NOMO-1 treated with DMSO at 0.1 percent for 48 hours (cell line): ENCODE data around the gene NTRK3.
"Not testable (repeated sequence)": the region's sequence is repeated elsewhere in the genome, so short reads cannot be mapped to it uniquely, and the experiment has no call there.

Experiments used
- DNase-seq: peaks from one replicate; lab custom pipeline; 2025; ENCODE audit not compliant: unreplicated experiment; lab: John Stamatoyannopoulos, UW

The NTRK3 gene

GRCh38 chr15:88080616-88081015 is 175.9 kb downstream of the NTRK3 start:
- DNase-seq = no peak

- DNase-seq = no peak
These were observed 179.1 kb downstream of the NTRK3 start for GRCh38 chr15:88077296-88078020.

- no peak for DNase-seq
These were observed 180.2 kb downstream of the NTRK3 start for GRCh38 chr15:88076328-88076727.

- no peak for DNase-seq
These were observed 181.4 kb downstream of the NTRK3 start for GRCh38 chr15:88075102-88075501.

- DNase-seq = no peak
These were observed 182.2 kb downstream of the NTRK3 start for GRCh38 chr15:88074386-88074785.

GRCh38 chr15:88073391-88073691 is 183.2 kb downstream of the NTRK3 start:
- no peak for DNase-seq

GRCh38 chr15:88072598-88073390 is 183.7 kb downstream of the NTRK3 start:
- DNase-seq = no peak

GRCh38 chr15:88072133-88072532 is 184.4 kb downstream of the NTRK3 start:
- DNase-seq = not testable (repeated sequence)

GRCh38 chr15:88071141-88071540 is 185.4 kb downstream of the NTRK3 start:
- DNase-seq = no peak

- no peak for DNase-seq
These were observed 187.0 kb downstream of the NTRK3 start for GRCh38 chr15:88069561-88069960.

- no peak for DNase-seq
These were observed 189.2 kb downstream of the NTRK3 start for GRCh38 chr15:88067331-88067685.

GRCh38 chr15:88066636-88067330 is 189.8 kb downstream of the NTRK3 start:
- DNase-seq = no peak

GRCh38 chr15:88061452-88061851 is 195.1 kb downstream of the NTRK3 start:
- no peak for DNase-seq

- no peak for DNase-seq
These were observed 196.2 kb downstream of the NTRK3 start for GRCh38 chr15:88060383-88060782.

GRCh38 chr15:88057836-88058235 is 198.7 kb downstream of the NTRK3 start:
- DNase-seq = no peak

GRCh38 chr15:88049506-88049905 is 207.0 kb downstream of the NTRK3 start:
- no peak for DNase-seq

GRCh38 chr15:88048755-88049154 is 207.8 kb downstream of the NTRK3 start:
- no peak for DNase-seq

- no peak for DNase-seq
These were observed 208.3 kb downstream of the NTRK3 start for GRCh38 chr15:88048237-88048636.

GRCh38 chr15:88046576-88047129 is 209.9 kb downstream of the NTRK3 start:
- DNase-seq = no peak

- no peak for DNase-seq
These were observed 213.1 kb downstream of the NTRK3 start for GRCh38 chr15:88043396-88043795.

GRCh38 chr15:88042047-88042446 is 214.5 kb downstream of the NTRK3 start:
- no peak for DNase-seq

GRCh38 chr15:88040516-88040915 is 216.0 kb downstream of the NTRK3 start:
- DNase-seq = no peak
